D721Med (cell line): ENCODE results near the gene DENND11.
A peak's percentile ranks its signal among the peaks of the same experiment; 100 is the strongest.

Experiments
- DNase-seq: peaks from one replicate; pipeline ENCODE4 v3.0.0; 2011; ENCODE audit warnings: low spot score; ENCODE audit not compliant: insufficient read length
- FAIRE-seq: peaks from 2 replicates; lab custom pipeline; 2011; peaks lifted over from hg19 to GRCh38; lab: Jason Lieb, UNC
- CTCF ChIP-seq: IDR thresholded peaks from 2 replicates; pipeline ENCODE4 v1.5.1; 2012; ENCODE audit warnings: mild to moderate bottlenecking, control low read depth; ENCODE audit not compliant: insufficient read depth; ENCODE audit errors: missing control alignments

The DENND11 gene

GRCh38 chr7:141715018-141715417, 13.1 kb upstream of the DENND11 start:
- FAIRE-seq (no peak), DNase-seq (no peak)
- TF ChIP-seq CTCF: no peak

GRCh38 chr7:141714571-141714970, 12.6 kb upstream of the DENND11 start:
- DNase-seq: no peak
- no peak for TF ChIP-seq CTCF
- no peak for FAIRE-seq

GRCh38 chr7:141713890-141714289, 11.9 kb upstream of the DENND11 start:
- no peak for FAIRE-seq
- DNase-seq: no peak
- no peak for TF ChIP-seq CTCF

GRCh38 chr7:141712603-141713255, 10.8 kb upstream of the DENND11 start:
- no peak for DNase-seq

GRCh38 chr7:141710301-141710700, 8.3 kb upstream of the DENND11 start:
- TF ChIP-seq CTCF: peak; percentile 1
- DNase-seq: no peak
- FAIRE-seq: no peak

More at GRCh38 chr7:141712603-141713255, 10.8 kb upstream of the DENND11 start:
- no peak for FAIRE-seq
- TF ChIP-seq CTCF: no peak

GRCh38 chr7:141709749-141710148, 7.8 kb upstream of the DENND11 start:
- no peak for DNase-seq
- no peak for TF ChIP-seq CTCF
- no peak for FAIRE-seq

GRCh38 chr7:141709318-141709717, 7.4 kb upstream of the DENND11 start:
- no peak for FAIRE-seq
- no peak for DNase-seq
- no peak for TF ChIP-seq CTCF
